Fibroblast of mammary gland (primary cell): ENCODE measurements around the gene ZBTB43.
A peak's percentile ranks its signal among the peaks of the same experiment; 100 is the strongest.
"Not testable (repeated sequence)": the region's sequence is repeated elsewhere in the genome, so short reads cannot be mapped to it uniquely, and the experiment has no call there.

Source experiments
- DNase-seq: peaks from one replicate; pipeline ENCODE4 v3.0.0-alpha.2; 2010; ENCODE audit warnings: low read depth
- H3K4me3 ChIP-seq: 2 replicates; pipeline ENCODE4 v1.5.1; 2011; ENCODE audit warnings: low read depth, mild to moderate bottlenecking, low read length, moderate library complexity; ENCODE audit not compliant: control insufficient read depth
- CTCF ChIP-seq: conservative IDR thresholded peaks from 2 replicates; pipeline ENCODE4 v1.5.1; 2011; ENCODE audit warnings: low read depth, low read length, inconsistent platforms; ENCODE audit not compliant: control insufficient read depth, insufficient read depth

Gene ZBTB43

GRCh38 chr9:126763130-126763764 is 41.6 kb upstream of the ZBTB43 start:
- no peak for TF ChIP-seq CTCF
- H3K4me3 ChIP-seq = no peak overlapping the region
- DNase-seq = no peak

GRCh38 chr9:126773004-126773607 is 31.7 kb upstream of the ZBTB43 start:
- no peak overlapping the region for H3K4me3 ChIP-seq
- peak; percentile 61 for TF ChIP-seq CTCF
- peak; percentile 27 for DNase-seq

GRCh38 chr9:126775926-126776325 is 28.9 kb upstream of the ZBTB43 start:
- no peak overlapping the region for H3K4me3 ChIP-seq
- no peak for DNase-seq
- TF ChIP-seq CTCF = no peak

GRCh38 chr9:126777733-126778132 is 27.1 kb upstream of the ZBTB43 start:
- TF ChIP-seq CTCF = peak; percentile 1
- no peak for DNase-seq
- H3K4me3 ChIP-seq = no peak overlapping the region

- DNase-seq = no peak
- H3K4me3 ChIP-seq = no peak overlapping the region
- no peak for TF ChIP-seq CTCF
These were observed 26.7 kb upstream of the ZBTB43 start for GRCh38 chr9:126778141-126778540.

- not testable (repeated sequence) for H3K4me3 ChIP-seq, DNase-seq
These were observed 26.1 kb upstream of the ZBTB43 start for GRCh38 chr9:126778696-126779095.

GRCh38 chr9:126781186-126782052 is 23.4 kb upstream of the ZBTB43 start:
- H3K4me3 ChIP-seq = no peak overlapping the region

More at GRCh38 chr9:126781186-126782052, 23.4 kb upstream of the ZBTB43 start:
- TF ChIP-seq CTCF = peak; percentile 78
- peak; percentile 63 for DNase-seq
